ENCODE measurements around the gene TOP2B. TPM values are rescaled to one million over a fixed set of nuclear protein-coding genes. Genes with fewer than 3 reads are reported as not detected.

The TOP2B gene
- total and polyA plus RNA-seq, 9 of the 15 experiments (the other 6 are each of a cell fraction or from before 2014, with no cell fraction given) = 45.3 to 186 (median 134) TPM

DNA sequence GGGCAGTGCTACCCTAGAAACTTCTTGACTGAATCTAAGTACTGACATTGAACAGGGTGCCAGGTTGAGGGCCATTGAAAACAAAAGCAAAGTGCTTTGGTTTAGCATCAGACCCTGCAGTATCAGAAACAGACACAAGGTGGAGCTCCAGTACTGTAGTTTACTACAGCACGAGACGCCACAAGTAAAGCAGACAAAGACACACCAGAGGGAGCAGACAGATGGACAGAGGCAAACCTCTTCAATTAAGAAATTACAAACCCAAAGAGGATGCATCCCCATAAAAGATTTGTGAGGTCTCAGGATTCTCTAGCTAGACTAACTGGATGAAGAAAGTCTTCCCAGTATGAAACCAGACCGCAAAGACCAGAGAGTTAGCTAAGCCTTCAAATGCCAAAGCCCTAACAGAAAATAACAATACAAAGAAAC lies 16.6 kb downstream of the TOP2B start (continued):
- TF ChIP-seq, protein P1, sequence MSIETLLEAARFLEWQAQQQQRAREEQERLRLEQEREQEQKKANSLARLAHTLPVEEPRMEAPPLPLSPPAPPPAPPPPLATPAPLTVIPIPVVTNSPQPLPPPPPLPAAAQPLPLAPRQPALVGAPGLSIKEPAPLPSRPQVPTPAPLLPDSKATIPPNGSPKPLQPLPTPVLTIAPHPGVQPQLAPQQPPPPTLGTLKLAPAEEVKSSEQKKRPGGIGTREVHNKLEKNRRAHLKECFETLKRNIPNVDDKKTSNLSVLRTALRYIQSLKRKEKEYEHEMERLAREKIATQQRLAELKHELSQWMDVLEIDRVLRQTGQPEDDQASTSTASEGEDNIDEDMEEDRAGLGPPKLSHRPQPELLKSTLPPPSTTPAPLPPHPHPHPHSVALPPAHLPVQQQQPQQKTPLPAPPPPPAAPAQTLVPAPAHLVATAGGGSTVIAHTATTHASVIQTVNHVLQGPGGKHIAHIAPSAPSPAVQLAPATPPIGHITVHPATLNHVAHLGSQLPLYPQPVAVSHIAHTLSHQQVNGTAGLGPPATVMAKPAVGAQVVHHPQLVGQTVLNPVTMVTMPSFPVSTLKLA (conservative IDR thresholded peaks at IDR 0.05) = 0 out of 4 replicates have a peak, but pooled peaks of 1 of the 2 experiments have one; percentile 13
- TF ChIP-seq GABPB1 (CRISPR knock-in tag; IDR thresholded peaks at IDR 0.05) (no peak), ARID2 (IDR thresholded peaks at IDR 0.05) (peak; percentile 78; the same call in 1 of the 2 replicates), TAF9B (IDR thresholded peaks at IDR 0.05; ENCODE audit: partially characterized antibody) (no peak), TFAM (CRISPR knock-in tag; conservative IDR thresholded peaks at IDR 0.05) (no peak), FOXK2 (conservative IDR thresholded peaks at IDR 0.05 in 1 of 2, IDR thresholded peaks at IDR 0.05 in 1 of 2; ENCODE audit: low read depth in 2 of 2) (0 out of 4 replicates have a peak, but pooled peaks of 1 of the 2 experiments have one; percentile 21), POLR2B (IDR thresholded peaks at IDR 0.05; ENCODE audit: low read depth, partially characterized antibody) (no peak), TBL1XR1 (IDR thresholded peaks at IDR 0.05; ENCODE audit: low read length in 2 of 2) (no peak), RFX1 (IDR thresholded peaks at IDR 0.05) (no peak), ARNT (IDR thresholded peaks at IDR 0.05) (peak in 1 of 2 experiments; percentile 57; a peak in 1 of 4 replicates), ZNF668 (CRISPR knock-in tag; IDR thresholded peaks at IDR 0.05) (no peak), THRAP3 (IDR thresholded peaks at IDR 0.05; ENCODE audit: borderline replicate concordance) (no peak), POLR2G (IDR thresholded peaks at IDR 0.05; ENCODE audit: low read depth, low read length) (no peak)
- TF ChIP-seq, protein P2, sequence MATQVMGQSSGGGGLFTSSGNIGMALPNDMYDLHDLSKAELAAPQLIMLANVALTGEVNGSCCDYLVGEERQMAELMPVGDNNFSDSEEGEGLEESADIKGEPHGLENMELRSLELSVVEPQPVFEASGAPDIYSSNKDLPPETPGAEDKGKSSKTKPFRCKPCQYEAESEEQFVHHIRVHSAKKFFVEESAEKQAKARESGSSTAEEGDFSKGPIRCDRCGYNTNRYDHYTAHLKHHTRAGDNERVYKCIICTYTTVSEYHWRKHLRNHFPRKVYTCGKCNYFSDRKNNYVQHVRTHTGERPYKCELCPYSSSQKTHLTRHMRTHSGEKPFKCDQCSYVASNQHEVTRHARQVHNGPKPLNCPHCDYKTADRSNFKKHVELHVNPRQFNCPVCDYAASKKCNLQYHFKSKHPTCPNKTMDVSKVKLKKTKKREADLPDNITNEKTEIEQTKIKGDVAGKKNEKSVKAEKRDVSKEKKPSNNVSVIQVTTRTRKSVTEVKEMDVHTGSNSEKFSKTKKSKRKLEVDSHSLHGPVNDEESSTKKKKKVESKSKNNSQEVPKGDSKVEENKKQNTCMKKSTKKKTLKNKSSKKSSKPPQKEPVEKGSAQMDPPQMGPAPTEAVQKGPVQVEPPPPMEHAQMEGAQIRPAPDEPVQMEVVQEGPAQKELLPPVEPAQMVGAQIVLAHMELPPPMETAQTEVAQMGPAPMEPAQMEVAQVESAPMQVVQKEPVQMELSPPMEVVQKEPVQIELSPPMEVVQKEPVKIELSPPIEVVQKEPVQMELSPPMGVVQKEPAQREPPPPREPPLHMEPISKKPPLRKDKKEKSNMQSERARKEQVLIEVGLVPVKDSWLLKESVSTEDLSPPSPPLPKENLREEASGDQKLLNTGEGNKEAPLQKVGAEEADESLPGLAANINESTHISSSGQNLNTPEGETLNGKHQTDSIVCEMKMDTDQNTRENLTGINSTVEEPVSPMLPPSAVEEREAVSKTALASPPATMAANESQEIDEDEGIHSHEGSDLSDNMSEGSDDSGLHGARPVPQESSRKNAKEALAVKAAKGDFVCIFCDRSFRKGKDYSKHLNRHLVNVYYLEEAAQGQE (IDR thresholded peaks at IDR 0.05; ENCODE audit: borderline replicate concordance) = peak; percentile 83
- TF ChIP-seq, protein P2 (CRISPR knock-in tag; IDR thresholded peaks at IDR 0.05; ENCODE audit: low read depth) = no peak
- TF ChIP-seq, protein P3, sequence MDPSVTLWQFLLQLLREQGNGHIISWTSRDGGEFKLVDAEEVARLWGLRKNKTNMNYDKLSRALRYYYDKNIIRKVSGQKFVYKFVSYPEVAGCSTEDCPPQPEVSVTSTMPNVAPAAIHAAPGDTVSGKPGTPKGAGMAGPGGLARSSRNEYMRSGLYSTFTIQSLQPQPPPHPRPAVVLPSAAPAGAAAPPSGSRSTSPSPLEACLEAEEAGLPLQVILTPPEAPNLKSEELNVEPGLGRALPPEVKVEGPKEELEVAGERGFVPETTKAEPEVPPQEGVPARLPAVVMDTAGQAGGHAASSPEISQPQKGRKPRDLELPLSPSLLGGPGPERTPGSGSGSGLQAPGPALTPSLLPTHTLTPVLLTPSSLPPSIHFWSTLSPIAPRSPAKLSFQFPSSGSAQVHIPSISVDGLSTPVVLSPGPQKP (CRISPR knock-in tag; IDR thresholded peaks at IDR 0.05) = no peak
- TF ChIP-seq, protein P4, sequence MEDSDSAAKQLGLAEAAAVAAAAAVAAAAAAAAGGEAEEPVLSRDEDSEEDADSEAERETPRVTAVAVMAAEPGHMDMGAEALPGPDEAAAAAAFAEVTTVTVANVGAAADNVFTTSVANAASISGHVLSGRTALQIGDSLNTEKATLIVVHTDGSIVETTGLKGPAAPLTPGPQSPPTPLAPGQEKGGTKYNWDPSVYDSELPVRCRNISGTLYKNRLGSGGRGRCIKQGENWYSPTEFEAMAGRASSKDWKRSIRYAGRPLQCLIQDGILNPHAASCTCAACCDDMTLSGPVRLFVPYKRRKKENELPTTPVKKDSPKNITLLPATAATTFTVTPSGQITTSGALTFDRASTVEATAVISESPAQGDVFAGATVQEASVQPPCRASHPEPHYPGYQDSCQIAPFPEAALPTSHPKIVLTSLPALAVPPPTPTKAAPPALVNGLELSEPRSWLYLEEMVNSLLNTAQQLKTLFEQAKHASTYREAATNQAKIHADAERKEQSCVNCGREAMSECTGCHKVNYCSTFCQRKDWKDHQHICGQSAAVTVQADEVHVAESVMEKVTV (CRISPR knock-in tag; IDR thresholded peaks at IDR 0.05) = peak; percentile 57; the same call in 1 of the 2 replicates
